ENCODE measurements around the gene DROSHA.
"Not testable (repeated sequence)": the region's sequence is repeated elsewhere in the genome, so short reads cannot be mapped to it uniquely, and the experiment has no call there.

DROSHA gene

GRCh38 chr5:31412324-31412723 lies 119.6 kb downstream of the DROSHA start:
- DNase-seq = no peak

- DNase-seq = no peak
Observed at GRCh38 chr5:31410089-31410488, 121.8 kb downstream of the DROSHA start.

GRCh38 chr5:31408814-31409213 lies 123.1 kb downstream of the DROSHA start:
- no peak for DNase-seq

GRCh38 chr5:31407921-31408693 lies 123.8 kb downstream of the DROSHA start:
- DNase-seq = no peak

GRCh38 chr5:31404325-31404724 lies 127.6 kb downstream of the DROSHA start:
- DNase-seq = no peak

- DNase-seq = no peak
Observed at GRCh38 chr5:31401691-31402090, 130.2 kb downstream of the DROSHA start.

GRCh38 chr5:31397926-31398557 lies 133.9 kb downstream of the DROSHA start:
- no peak for DNase-seq

GRCh38 chr5:31396611-31397295 lies 135.1 kb downstream of the DROSHA start:
- no peak for DNase-seq

GRCh38 chr5:31395450-31396045 lies 136.3 kb downstream of the DROSHA start:
- DNase-seq = not testable (repeated sequence)

- DNase-seq = no peak
Observed at GRCh38 chr5:31393126-31393525, 138.8 kb downstream of the DROSHA start.

GRCh38 chr5:31392061-31392460 lies 139.8 kb downstream of the DROSHA start:
- no peak for DNase-seq

- DNase-seq = no peak
Observed at GRCh38 chr5:31390256-31390655, 141.6 kb downstream of the DROSHA start.

GRCh38 chr5:31385774-31386537 lies 145.9 kb downstream of the DROSHA start:
- DNase-seq = no peak

GRCh38 chr5:31383734-31384133 lies 148.2 kb downstream of the DROSHA start:
- no peak for DNase-seq

GRCh38 chr5:31382051-31382878 lies 149.6 kb downstream of the DROSHA start:
- DNase-seq = no peak

GRCh38 chr5:31381299-31381698 lies 150.6 kb downstream of the DROSHA start:
- DNase-seq = no peak

- DNase-seq = no peak
Observed at GRCh38 chr5:31380049-31380448, 151.8 kb downstream of the DROSHA start.

GRCh38 chr5:31378838-31379237 lies 153.1 kb downstream of the DROSHA start:
- DNase-seq = no peak

- DNase-seq = no peak
Observed at GRCh38 chr5:31378136-31378535, 153.8 kb downstream of the DROSHA start.

- no peak for DNase-seq
Observed at GRCh38 chr5:31377274-31377946, 154.5 kb downstream of the DROSHA start.

GRCh38 chr5:31375999-31376720 lies 155.7 kb downstream of the DROSHA start:
- DNase-seq = no peak
